Activated T-helper 9 cell treated with anti-CD3 and anti-CD28 coated beads, Interleukin-2, amount 50 U/mL, for 16 hours (primary cell): ENCODE results near the gene CLSTN3.
"Not testable (repeated sequence)": the region's sequence is repeated elsewhere in the genome, so short reads cannot be mapped to it uniquely, and the experiment has no call there.

Source experiments
- DNase-seq: peaks from one replicate; pipeline ENCODE4 v3.0.0-alpha.2; 2020; ENCODE audit warnings: low read depth

CLSTN3 gene

GRCh38 chr12:7103837-7104584 is 26.2 kb upstream of the CLSTN3 start:
- no peak for DNase-seq

DNA sequence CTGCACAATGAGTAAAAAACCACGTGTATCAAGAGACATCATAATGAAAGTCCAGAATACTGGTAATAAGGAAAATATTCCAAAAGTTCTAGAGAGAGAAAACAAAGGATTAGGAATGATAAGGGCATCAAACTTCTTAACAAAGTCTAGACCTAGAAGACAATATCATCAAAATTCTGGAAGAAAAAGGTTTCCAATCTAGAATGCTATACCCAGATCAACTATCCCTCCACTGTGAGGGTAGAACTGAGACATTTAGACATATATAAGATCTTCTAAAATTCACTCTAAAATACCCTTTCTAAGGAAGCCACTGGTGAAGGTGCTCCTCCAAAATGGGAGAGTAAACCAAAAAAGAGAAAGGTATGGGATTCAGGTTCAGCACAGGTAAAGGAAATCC is 24.1 kb upstream of the CLSTN3 start:
- no peak for DNase-seq

GRCh38 chr12:7107181-7107580 is 23.0 kb upstream of the CLSTN3 start:
- DNase-seq: not testable (repeated sequence)

DNA sequence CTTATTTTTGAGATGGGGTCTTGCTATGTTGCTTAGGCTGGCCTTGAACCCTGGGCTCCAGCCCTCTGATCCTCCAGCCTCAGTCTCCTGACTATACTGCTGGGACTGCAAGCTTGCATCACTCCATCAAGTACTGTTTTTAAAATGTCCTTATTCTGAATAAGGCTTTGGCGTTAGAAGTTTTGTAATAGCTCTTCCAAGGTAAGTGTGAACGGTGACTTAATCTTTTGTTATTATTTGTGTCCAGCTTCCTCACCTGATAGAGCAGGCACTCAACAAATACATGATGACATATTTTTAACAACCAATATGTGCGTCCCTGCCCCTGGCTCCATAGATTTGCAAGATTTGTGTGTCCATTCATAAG is 22.6 kb upstream of the CLSTN3 start:
- DNase-seq: no peak

DNA sequence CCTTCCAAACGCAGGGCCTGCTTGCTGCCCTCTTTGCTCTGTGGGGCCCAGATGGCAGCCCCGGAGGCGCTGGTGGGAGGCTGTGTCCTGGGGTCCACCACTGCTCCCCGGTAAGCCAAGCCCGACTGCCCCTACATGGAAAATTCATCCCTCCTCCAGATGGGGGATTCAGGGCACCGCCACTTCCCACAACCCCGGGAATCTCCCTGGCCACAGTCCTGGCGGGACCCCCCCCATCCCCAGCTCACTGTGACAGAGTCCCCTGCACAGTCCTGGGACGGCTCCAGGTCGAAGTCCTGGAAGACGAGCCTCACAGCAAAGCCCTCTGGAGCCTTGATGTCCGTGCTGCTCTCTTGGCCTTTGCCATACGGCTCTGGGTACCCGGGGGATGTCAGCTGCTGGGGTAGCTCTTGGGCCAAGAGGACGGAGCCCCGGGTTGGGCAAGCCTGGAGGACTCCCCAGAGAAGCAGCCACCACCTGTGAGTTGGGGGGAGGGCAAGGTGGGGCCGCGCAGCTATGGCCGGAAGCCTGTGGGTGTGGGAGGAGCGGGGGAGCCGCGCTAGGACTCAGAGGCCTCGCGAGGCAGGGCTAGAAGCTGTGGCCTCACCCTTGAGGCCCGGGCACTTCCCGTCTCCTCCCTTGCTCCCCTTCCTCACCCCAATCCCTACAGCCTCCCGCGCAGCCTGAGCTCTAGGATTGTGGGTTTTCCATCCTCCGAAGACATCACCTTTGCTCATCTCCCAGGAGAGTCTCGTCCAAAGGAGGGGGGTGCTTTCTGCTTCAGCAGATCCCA is 22.0 kb upstream of the CLSTN3 start:
- peak; percentile 62 for DNase-seq

- peak; percentile 72 for DNase-seq
Observed at GRCh38 chr12:7108796-7109571, 21.2 kb upstream of the CLSTN3 start, which contains the start of gene C1RL. TSS of gene C1RL (minus strand) at chr12:7109214. CDS start at chr12:7109180, 34 bp downstream.

DNA sequence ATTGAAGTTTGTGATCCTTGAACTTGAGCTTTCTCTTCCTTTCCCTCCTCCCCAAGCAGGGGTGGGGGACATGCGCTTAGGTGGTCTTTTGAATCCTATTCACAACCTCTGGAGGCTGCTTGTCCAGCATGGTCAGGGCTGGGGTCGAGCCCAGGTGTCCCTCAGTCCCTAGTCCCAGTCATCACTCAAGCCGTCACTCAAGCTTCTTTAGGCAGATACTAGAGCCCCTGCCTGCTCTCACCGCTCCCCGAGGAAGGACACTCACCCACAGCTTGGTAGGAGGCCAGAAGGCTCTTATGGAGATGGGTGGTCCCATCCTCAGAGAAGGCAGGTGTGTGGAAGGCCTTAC is 20.6 kb upstream of the CLSTN3 start:
- no peak for DNase-seq

DNA sequence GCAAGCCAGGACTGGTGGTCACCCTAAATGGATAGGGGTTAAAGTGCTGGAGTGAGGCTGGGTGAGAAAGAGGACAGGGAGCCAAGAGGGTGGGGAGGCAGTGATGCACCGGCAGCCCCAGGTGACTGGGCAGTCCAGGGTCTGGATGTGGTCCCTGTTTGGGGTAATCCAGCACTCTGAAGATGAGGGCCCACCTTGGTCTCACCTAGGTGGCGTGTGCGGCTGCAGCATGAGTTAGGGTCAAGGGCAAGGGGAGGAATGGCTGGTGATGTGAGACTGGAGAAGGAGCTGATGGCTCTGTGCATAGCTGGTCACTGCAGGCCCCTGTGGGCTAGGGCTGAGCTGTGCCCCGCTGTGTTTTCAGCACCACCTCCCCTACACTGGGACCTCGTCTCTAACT is 19.5 kb upstream of the CLSTN3 start:
- no peak for DNase-seq

- no peak for DNase-seq
Observed at GRCh38 chr12:7112041-7112440, 18.1 kb upstream of the CLSTN3 start.

DNA sequence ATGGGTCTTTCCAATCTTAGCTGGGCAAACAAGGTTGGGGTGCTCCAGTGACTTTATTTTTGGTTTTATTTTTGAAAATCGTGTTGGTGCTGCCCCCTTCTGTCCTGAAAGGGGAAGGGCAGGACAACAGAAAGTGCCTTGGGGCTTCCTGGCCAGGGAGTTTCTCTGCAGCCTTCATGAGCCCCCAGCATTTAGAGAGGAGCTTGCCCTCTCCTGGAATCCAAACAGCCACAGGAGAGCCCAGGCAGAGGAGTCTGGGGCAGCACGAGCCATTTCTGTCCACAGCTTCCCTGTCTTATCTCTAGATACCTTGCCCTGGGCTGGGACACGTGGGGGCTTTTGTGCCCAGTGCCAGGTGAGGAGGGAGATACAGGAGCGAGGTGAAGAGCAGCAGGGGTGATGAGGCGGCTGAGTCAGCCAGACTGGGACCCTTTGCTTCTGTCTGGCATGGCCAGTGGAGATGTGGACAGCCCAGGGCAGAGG is 16.7 kb upstream of the CLSTN3 start:
- no peak for DNase-seq

DNA sequence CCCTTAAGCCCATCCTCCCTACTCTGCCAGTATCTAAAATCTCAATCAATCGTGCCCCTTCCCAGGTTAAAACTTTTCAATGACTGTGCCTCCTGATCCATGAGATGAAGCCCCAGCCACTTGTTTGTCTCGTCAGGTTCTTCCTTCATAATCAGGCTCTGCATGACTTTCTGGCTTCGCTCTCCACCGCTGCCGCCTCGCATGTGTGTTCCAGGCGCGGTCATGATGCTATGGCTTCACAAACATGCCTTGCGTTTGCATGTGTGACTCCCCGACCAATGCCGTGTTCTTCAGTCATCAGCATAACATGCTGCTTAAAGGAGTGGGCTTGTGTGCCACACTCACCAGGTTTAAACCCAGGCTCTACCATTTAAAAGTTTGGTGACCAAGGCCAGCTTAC is 16.2 kb upstream of the CLSTN3 start:
- DNase-seq: no peak

GRCh38 chr12:7114851-7115250 is 15.3 kb upstream of the CLSTN3 start:
- no peak for DNase-seq

DNA sequence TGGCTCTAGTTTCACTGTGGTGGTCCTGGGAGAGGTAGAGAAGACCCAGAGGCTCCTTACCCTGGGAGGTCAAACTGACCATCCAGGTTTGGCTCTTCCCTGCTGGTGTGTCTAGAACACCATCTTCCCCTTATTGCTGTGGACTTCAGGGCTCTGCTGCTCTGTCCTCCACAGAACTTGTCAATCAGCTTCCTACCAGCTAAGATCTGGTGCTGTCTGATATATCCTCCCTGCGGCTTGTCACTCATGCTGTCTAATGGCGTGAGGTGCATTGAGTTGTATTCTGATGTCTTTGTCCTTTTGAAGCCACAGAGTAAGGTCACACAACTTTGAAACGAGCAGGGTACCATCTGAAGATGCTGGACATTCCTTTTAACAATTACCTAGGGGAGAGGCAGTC is 14.0 kb upstream of the CLSTN3 start:
- DNase-seq: no peak

DNA sequence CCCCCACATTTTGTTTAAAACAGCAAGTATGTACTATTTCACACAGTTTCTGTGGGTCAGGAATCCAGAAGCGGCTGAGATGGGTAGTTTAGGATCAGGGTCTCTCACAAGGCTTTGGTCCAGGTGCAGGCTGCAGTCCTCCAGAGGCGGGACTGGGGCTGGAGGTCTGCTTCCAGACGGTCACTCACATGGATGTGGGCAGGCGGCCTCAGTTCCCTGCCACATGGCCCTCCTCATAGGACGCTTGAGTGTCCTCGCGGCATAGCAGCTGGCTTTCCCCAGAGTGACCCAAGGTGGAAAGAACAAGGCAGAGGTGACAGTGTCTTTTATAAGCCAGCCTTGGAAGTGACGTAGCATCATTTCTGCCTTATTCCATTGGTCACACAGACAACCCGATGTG is 13.3 kb upstream of the CLSTN3 start:
- DNase-seq: no peak

GRCh38 chr12:7117670-7118069 is 12.5 kb upstream of the CLSTN3 start:
- no peak for DNase-seq

DNA sequence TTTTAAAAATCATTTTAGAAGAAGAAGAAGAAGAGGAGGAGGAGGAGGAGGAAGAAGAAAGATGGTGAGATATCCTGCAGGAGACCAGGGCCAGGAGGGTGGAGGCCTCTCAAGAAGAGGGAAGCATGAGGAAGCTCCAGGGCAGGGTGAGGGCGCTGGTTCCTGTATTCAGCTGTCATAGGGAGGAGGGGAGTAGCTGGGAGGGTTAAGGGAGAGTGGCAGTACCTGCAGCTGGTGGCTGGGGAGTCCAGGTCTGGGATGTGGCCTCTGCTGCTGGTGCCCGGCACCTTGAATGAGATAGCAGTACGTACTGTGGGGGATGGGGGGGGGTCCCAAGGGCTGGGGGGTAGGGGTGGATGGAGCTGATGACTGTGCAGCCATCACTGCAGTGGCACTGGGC is 11.3 kb upstream of the CLSTN3 start:
- no peak for DNase-seq

DNA sequence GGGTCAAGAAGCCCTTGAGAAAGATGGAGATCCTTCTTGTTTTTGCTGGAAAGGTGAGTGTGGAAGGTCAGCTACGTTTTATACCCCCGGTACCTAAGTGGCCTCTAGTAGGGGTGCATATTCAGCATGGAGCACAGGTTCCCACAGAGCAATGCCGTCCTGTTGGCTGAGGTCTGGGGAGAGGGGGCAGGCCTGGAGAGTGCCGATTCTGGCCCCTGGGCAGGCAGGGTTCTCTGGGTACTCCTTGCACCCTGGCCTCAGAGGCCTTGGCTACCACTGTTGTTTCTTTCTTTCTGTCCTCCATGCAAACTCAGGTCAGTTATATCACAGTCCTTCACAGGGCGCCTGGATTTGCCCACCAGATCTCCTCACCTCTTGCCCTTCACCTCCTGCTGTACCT is 10.0 kb upstream of the CLSTN3 start:
- no peak for DNase-seq

DNA sequence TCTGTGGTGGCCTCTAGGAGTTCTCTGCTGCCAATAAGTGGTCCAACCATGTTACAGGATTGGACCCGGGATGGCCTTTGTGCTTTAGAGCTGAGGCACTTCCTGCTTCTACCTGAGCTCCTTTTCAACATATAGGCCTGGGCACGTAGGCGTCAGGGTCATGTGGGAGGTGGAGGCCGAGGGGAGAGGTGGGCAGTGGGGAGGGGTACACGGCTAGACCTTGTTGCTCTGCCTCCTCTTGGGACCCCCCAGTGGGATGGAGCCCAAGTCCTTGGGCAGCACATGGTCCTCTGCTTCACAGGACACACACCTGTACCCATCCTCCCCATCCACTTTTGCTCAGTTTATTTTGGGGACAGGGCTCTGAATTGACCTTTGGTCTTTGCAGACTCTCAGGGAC is 8.8 kb upstream of the CLSTN3 start:
- no peak for DNase-seq

GRCh38 chr12:7122811-7123769 is 7.1 kb upstream of the CLSTN3 start:
- no peak for DNase-seq

- DNase-seq: no peak
Observed at GRCh38 chr12:7123806-7124522, 6.2 kb upstream of the CLSTN3 start.
